Right lobe of liver (tissue), 4 donors: ENCODE data around the gene TNIP2.

ENCODE experiments used
- CTCF ChIP-seq, 4 donors: fragments of 200-600 bp in 3 of 4; fragments of 450-650 bp in 1 of 4; IDR thresholded peaks; one replicate each; pipeline versions ENCODE4 v1.5.1 to v1.8.0; 2016 to 2022; ENCODE audit warnings: antibody characterized with exemption in 4 of 4, mild to moderate bottlenecking in 2 of 4
- POLR2A ChIP-seq: fragments of 450-650 bp; IDR thresholded peaks from one replicate; pipeline ENCODE4 v1.6.1; 2017; ENCODE audit warnings: antibody characterized with exemption, mild to moderate bottlenecking
- donor health status: DM: no; HTN: no; CAD: no.
- donor health status: DM: no; HTN: no; CAD: no.
- donor health status: DM: no; HTN: yes; CAD: no.

GRCh38 chr4:2793586-2794485, 37.7 kb upstream of the TNIP2 start:
- TF ChIP-seq POLR2A (peak; percentile 74), CTCF (IDR thresholded peaks at IDR 0.05) (no peak)
